GM19351 (cell line): Measurements from ENCODE around the gene GGA1.
"Not testable (repeated sequence)": the region's sequence is repeated elsewhere in the genome, so short reads cannot be mapped to it uniquely, and the experiment has no call there.

Experiments used
- ATAC-seq: cut with Tn5 transposase; IDR thresholded peaks from one replicate; pipeline ENCODE4 v1.9.1; 2021; ENCODE audit warnings: mild to moderate bottlenecking, moderate library complexity; ENCODE audit not compliant: unreplicated experiment

The GGA1 gene

DNA sequence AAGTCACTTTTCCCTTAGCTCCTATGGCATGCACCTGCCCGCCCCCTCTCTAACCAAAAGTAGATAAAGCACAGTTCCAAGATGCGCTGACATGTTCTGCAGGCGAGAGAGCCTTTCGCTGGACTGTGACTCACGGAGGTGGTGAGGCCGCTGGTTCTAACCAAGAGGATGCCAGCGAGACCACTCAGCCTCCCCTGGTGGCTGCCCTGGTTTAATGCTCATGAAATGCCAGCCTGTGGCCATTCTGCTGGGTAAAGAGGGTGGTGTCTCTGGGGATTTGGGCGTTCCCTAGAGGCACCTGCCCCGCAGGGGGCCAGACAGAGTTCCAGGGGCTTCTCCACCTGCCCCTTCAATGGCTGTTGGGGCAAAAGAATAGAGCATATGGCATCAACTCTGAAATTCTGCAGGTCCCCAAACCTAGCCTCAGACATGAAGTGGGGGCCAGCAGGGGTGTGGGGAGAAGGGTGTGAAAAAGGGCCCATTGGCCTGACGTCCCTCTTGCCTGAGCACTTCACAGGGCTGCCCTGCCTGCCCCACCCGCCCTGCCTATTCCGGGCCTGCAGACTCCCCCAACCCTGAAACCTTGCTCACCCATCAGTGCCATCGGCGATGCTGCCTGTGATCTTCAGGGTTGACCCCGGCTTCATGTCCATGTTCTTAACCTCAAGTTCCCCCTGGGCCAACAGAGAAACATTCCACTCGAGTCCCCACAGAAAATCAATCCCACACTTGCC lies 37.2 kb upstream of the GGA1 start:
- ATAC-seq: no peak

DNA sequence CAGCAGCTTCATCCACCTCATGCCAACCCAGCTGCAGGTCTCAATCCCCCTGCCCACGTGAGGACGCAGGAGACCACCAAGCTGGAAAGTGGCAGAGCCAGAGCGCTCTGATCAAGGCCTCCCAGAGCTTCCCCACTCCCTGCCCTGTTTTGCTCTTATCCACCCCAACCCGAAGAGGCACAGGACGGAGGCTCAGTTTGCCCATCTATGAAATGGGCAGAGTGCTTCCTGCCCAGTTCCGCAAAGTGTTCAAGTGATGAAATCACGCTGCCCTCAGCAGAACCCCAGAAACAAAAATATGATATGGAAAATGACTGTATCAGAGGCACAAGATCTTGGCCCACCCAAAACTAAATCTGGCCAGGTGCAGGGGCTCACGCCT lies 36.7 kb upstream of the GGA1 start:
- ATAC-seq: no peak

DNA sequence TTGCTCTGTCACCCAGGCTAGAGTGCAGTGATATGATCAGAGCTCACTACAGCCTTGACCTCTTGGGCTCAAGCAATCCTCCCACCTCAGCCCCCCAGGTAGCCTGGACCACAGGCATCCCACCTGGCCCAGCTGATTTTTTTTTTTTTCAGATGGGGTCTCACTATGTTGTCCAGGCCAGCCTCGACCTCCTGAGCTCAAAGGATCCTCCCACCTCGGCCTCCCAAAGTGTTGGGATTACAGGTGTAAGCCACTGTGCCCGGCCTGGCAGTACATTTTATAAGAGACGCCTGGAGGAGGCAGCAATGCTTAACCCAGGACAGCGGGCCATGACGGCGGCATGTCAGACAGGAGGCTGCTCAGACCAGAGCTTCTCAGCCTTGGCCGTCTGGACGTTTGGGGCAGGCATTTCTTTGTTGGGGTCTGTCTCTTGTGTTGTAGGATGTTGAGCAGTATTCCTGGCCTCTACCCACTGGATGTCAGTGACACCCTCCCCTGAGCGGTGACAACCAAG lies 33.1 kb upstream of the GGA1 start:
- no peak for ATAC-seq

DNA sequence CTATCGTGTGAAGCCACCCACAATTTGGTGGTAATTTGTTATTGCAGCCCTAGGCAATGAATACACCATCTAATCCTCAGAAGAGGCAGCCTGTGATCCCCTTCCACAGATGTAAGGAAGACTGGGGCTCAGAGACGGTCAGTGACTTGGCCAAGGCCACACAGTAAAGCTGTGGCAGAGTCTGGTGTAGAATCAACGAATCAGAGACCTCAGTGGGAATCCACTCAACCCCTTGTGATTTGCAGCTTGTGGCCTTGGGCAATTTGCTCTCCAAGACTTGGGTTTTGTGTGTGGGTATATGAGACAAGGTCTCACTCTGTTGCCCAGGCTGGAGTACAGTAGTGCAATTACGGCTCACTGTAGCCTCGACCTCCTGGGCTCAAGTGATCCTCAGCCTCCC lies 30.6 kb upstream of the GGA1 start:
- no peak for ATAC-seq

DNA sequence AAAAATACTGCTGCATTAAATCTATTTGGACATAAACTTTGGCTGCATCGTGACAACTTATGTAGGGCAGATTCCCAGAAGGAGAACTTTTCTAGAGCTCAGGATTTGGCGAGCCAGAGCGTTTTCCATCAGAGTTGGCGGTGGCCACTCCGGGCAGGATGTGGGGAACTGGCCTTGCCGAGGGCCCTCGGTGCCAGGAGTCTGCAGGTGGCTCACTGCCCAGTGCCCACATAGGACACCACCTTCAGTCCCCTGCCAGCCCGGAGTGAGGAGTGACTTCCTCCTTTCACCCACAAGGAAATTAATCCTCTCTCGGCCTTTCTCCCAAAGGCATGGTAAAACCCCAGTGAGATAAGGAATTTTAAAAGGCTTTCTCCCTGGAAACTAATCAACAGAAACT lies 27.1 kb upstream of the GGA1 start:
- ATAC-seq: no peak

DNA sequence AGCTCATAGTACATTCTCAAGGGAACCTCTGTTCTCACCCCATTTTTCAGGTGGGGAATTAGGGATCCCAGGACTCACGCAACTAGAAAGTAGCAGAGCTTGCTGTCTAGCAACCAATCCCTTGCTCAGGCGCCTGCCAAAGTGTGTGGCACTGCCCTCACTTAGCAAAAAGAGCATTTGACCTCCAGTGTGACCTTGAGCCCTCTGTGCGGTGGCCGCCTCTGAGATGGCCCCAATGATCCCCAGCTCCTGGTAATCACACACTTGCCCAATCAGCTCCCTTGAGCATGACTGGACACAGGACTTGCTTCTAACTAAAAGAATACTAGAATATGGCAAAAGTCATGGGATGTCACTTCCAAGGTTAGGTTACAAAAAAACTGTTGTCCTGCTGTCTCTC lies 26.1 kb upstream of the GGA1 start:
- no peak for ATAC-seq

DNA sequence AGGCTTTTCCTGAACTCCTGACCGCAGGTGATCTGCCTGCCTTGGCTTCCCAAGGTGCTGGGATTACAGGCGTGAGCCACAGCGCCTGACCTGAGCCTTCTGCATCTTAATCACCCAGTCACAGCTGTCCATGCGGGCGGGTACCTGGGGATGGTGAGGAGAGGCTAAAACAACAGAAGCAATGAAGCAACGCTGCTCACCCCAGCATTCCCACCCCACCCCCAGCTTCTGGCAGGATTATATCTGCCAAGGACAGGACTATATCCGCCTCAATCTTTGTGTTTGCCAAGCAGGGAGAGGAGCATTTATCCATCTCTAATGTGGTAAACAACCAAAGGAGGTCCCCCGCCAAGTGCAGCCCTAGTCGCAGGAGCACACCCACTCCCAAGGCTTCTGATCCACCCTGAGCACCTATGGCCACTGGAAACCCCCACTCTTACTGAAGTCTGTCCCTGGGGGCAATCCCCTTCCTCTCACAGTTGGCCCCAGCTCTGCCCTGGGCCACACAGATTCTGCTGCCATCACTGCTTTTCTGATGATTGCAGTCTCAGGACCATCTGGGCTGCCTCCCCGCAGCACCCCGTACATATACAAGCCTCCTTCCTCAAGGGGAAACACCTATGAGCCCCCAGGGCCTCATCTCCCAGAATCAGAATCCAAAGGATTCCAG lies 20.0 kb upstream of the GGA1 start:
- no peak for ATAC-seq

DNA sequence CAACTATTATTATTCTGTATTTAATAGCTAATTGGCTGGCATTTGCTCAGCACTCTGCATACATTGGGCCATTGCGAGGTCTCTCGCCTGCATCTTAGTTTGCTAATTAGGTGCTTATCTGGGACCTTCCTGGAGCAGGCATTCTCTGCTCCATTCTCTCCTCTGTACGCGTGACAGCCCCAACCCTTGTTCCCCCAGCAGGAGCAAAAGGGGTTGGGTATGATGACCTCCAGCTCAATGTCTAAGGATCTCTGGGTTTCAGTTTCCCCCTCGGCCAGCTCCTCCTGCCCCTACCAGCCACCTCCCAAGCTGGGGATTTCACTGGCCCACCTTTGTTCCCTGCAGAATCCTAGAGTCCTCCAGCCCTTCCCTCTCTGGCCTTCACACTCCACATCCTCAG lies 19.0 kb upstream of the GGA1 start:
- no peak for ATAC-seq

DNA sequence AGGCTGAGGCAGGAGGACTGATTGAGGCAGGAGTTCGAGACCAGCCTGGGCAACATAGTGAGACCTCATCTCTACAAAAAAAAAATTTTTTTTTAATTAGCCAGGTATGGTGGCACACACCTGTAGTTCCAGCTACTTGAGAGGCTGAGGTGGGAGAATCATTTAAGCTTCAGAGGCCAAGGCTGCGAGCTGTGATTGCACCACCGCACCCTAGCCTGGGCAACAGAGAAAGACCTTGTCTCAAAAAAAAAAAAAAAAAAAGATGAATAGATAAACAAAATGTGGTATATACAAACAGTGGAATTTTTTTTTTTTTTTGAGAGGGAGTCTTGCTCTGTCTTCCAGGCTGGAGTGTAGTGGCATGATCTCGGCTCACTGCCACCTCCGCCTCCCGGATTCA lies 17.6 kb upstream of the GGA1 start:
- not testable (repeated sequence) for ATAC-seq

DNA sequence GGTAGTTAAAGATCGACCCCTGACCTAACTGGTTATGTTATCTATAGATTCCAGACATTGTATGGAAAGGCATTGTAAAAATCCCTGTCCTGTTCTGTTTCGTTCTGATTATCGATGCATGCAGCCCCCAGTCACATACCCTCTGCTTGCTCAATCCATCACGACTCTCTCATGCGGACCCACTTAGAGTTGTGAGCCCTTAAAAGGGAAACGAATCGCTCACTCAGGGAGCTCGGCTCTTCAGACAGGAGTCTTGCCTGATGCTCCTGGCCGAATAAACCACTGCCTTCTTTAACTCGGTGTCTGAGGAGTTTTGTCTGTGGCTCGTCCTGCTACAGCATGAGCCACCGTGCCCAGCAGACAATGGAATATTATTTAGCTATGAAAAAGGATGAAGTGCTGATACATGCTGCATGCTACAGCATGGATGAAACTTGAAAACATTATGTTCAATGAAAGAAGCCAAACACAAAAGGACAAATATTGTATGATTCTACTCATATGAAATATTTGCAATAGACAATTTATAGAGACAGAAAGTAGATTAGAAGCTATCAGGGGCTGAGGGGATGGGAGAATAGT lies 16.7 kb upstream of the GGA1 start:
- no peak for ATAC-seq

DNA sequence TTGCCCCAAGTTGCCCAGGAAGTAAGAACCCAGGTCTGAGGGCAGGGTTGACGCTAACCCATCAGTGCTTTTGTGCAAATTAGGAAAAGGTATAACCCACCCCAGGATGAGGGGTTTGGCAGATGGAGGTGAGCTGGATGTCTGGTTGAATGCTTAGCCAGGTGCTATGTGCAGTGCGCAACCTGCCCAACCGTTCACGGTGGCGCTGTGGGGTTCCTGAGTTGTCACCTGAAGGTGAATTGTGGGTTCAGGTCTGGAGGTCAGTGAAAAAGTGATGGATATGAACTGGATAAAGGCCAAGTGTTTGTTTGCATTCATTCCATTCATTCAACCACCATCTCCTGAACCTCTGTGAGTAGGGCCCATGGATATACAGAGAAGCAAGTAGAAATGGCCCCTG lies 14.4 kb upstream of the GGA1 start:
- ATAC-seq: no peak

DNA sequence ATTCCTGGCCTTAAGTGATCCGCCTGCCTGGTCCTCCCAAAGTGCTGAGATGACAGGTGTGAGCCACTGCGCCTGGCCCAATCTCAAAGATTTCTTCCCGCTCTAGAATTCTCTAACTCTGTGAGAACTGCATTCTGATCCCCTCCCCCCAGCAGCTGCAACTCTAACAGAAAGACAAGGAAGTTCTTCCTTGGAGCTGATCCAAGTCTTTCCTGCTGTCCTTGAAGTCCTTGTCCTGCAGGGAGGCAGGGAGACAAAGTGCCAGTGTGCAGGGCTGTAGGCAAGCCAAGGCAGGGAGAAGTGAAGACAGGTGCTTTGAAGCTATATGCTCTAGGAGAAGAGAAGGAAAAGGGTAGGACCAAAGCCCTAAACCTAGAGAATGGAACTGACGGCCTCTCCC lies 9.5 kb upstream of the GGA1 start:
- no peak for ATAC-seq

DNA sequence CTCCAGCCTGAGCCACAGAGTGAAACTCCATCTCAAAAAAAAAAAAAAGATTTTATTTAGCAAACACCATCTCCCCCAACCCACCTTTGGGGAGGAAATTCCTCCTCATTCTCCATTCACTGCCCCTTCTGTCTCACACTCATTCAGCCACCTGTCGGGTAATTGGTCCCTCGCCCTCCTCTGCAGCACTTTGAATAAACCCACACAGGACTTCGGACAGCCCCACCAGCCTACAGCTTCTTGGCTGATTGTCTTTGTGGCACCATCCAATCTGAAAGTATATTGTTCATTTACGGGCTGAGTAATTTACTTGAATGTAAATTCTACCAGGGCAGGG lies 7.5 kb upstream of the GGA1 start:
- no peak for ATAC-seq

DNA sequence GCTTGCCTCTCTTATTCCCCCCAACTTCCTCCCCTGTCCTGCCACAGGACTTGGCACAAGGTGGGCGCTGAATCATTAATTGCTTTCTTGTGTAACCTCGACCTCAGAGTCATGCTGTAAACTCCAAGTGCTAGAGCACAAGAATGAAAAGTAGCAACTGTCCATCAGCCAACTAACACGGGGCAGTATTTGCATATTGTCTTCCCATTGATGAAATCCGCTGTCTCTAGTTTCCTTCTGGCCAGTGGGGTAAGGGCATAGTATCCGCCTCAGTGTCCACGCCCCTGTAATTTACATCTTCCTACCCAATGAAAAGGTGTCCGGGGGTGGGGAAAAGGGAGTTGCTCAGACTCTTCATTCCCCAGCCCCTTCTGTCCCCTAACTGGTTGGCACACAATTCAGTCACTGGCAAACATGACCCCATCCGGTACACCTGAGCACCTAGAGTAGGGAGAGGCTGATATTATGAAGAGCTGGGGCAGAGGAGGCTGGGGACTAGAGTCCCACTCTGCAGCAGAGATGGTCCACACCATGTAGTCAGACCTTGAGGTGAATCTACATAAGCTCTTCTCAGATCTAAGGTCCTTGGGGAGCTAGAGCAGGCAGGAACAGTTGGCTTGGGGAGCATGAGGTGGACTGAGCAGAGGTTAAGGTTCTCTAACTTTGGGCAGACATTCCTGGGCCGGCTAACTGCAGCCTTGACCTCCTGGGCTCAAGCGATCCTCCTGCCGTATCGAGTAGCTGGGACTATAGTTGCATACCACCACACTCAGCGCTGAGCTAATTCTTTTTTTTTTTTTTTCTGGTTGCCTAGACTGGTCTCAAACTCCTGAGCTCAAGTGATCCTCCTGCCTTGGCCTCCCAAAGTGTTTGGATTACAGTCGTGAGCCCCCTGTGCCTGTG lies 6.8 kb upstream of the GGA1 start:
- ATAC-seq: no peak

DNA sequence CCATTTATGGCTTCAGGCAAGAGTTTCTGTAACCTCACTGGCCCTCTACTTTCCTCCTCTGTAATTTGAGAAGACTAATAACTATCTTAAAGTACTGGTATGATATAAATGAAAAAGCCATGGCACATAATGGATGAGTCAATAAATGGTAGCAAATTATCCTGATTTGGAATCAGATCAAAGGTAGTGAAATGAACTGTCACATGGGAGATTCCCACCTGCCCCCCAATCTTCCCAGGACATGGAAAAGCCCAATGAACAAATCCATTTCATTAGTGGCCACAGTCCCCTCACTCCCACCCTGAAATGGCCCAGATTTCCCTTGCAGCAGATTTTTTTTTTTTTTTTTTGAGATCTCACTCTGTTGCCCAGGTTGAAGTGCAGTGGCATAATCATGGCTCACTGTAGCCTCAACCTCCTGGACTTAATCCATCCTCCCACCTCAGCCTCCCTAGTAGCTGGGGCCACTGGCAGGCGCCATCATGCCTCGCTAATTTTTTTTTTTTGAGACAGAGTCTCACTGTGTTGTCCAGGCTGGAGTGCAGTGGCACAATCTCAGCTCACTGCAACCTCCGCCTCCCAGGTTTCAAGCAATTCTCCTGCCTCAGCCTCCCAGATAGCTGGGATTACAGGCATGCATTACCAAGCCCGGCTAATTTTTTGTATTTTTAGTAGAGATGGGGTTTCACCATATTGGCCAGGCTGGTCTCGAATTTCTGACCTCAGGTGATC lies 5.9 kb upstream of the GGA1 start:
- not testable (repeated sequence) for ATAC-seq

DNA sequence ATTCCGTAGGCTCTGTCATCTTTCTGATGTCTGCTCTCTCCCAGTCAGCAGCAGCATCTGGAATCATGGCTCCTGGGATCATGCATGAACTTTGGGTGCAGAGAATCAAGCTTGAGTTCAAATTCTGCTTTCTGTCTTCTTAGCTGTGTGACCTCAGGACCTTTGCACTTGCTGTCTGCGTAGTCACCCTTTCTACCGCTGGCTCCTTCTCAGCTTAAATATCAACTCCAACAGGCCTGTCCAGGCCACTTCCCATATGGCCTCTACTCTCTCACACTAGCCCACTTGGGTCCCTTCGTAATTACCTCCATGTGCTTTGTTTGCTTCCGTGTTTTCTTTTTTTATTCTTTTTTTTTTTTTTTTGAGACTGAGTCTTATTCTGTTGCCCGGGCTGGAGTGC lies 4.6 kb upstream of the GGA1 start:
- ATAC-seq: no peak

DNA sequence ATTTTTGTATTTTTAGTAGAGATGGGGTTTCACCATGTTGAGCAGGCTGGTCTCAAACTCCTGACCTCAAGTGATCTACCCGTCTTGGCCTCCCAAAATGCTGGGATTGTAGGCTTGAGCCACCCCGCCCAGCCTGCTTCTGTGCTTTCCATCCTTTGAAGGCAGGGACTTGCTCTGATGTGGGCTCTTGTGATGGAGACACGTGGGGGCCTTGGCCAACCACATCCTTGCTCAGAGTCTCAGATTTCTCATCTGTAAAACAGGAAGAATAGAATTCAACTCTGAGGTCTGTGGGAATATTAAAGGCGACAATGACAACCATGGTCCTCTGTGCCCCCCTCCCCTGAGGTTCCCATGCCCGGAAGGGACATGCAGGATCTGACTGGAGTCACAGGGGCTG lies 3.8 kb upstream of the GGA1 start:
- no peak for ATAC-seq

DNA sequence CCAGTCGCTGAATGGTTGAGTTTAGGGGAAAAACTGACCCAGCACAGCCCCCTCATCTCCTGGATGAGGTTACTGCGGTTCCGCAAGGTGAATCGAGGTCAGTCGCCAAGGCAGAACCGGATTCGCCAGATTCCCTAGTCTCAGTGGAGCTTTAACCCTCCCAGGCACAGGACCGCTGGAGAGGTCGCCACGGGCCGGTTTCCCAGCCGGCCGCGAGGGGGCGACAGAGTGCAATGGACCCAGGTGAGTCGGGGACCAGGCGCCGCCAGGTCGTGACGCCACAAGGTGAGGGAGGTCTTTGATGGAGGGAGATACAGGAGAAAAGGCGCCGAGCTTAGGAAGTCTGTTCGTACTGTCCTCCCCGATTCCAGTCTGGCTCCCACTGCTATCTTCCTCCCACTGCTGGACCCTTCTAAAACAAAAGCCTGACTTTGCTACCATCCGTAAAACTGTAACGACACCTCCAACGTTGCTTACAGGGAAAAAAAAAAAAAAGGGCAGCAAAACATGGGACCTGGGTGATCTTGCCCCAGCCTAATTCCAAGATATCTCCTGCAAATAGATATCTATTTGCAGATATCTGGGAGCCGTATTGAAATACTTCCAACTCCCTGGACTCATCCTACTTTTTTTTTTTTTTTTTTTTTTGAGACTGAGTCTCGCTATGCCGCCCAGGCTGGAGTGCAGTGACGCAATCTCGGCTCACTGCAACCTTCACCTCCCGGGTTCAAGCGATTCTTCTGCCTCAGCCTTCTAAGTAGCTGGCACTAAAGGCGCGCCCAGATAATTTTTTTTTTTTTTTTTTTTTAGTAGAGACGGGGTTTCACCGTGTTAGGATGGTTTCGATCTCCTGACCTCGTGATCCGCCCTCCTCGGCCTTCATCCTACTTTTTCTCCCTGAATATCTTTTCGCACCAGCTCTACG lies 1.4 kb upstream of the GGA1 start:
- ATAC-seq: no peak

DNA sequence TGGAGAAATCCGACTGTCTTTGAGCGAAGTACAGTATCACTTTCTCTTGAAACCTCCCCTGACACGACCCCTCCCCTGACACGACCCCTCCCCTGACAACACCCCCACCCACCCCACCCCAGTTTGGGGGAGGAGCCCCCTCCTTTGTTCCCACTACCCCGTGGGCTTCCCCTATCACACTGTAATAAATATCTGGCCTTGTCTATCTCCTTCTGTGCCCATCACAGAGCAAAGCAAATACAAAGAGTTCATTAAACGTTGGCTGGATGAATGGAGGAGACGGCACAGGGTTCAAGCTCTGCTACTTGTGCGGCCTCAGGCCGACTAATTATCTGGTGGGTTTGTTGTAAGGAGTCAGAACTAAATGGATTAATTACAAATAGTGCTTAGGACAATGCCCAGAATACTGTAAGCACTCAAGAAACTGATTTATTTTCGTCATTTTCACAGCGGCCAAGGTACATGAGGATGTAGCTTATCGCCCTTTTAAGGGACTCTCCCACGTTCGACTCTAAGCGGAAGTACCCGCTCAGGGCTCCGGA lies 628 bp upstream of the GGA1 start:
- ATAC-seq: no peak
